ENCODE results near the gene EDN3.

EDN3 gene

GRCh38 chr20:59374261-59374660 lies 73.8 kb downstream of the EDN3 start:
- DNase-seq, result no peak

GRCh38 chr20:59375541-59375940 lies 75.1 kb downstream of the EDN3 start:
- DNase-seq, result no peak
